ENCODE data around the gene SLC27A4. TPM values are rescaled to one million over a fixed set of nuclear protein-coding genes. Genes with fewer than 3 reads are reported as not detected.

SLC27A4 gene
- total and polyA plus RNA-seq, 2 of the 13 experiments (the other 11 are each of a cell fraction or from before 2014, with no cell fraction given): 10.6 to 18.8 TPM

- TF ChIP-seq ZNF737 (CRISPR knock-in tag; IDR thresholded peaks at IDR 0.05; ENCODE audit: borderline replicate concordance) (no peak), ZNF367 (CRISPR knock-in tag; IDR thresholded peaks at IDR 0.05; ENCODE audit: borderline replicate concordance) (no peak; the same call in 1 of the 2 replicates), AKNA (CRISPR knock-in tag; IDR thresholded peaks at IDR 0.05; ENCODE audit: borderline replicate concordance) (no peak), PHF8 (CRISPR knock-in tag; IDR thresholded peaks at IDR 0.05) (peak; percentile 89), STAG1 (CRISPR knock-in tag; IDR thresholded peaks at IDR 0.05) (0 out of 2 replicates have a peak, but pooled peaks have one; percentile 4), RFX1 (IDR thresholded peaks at IDR 0.05) (peak; percentile 92), HNRNPLL (IDR thresholded peaks at IDR 0.05; ENCODE audit: low read depth, low read length, poor library complexity, severe bottlenecking) (peak; percentile 92), ZFX (CRISPR knock-in tag; IDR thresholded peaks at IDR 0.05; ENCODE audit: low read depth) (peak; percentile 94), CTCF (CRISPR knock-in tag; IDR thresholded peaks at IDR 0.05) (no peak; the same call in 1 of the 2 replicates), ZNF224 (CRISPR knock-in tag; IDR thresholded peaks at IDR 0.05) (no peak), PAX8 (CRISPR knock-in tag; IDR thresholded peaks at IDR 0.05; ENCODE audit: borderline replicate concordance) (no peak; the same call in 1 of the 2 replicates), ARNT (IDR thresholded peaks at IDR 0.05) (no peak), NFYB (CRISPR knock-in tag; IDR thresholded peaks at IDR 0.05) (no peak), KDM3A (CRISPR knock-in tag; IDR thresholded peaks at IDR 0.05; ENCODE audit: low read depth) (no peak), ZNF644 (CRISPR knock-in tag; IDR thresholded peaks at IDR 0.05; ENCODE audit: low read depth) (no peak), ZNF136 (CRISPR knock-in tag; IDR thresholded peaks at IDR 0.05; ENCODE audit: low read depth) (0 out of 2 replicates have a peak, but pooled peaks have one; percentile 60), PHF21A (CRISPR knock-in tag; IDR thresholded peaks at IDR 0.05) (peak; percentile 81), ZNF580 (CRISPR knock-in tag; IDR thresholded peaks at IDR 0.05; ENCODE audit: borderline replicate concordance, low read depth) (peak; percentile 73), TCF7L2 (IDR thresholded peaks at IDR 0.05; ENCODE audit: low read depth, low read length) (no peak), KAT7 (CRISPR knock-in tag; IDR thresholded peaks at IDR 0.05; ENCODE audit: borderline replicate concordance) (peak; percentile 89; the same call in 1 of the 2 replicates)
Measured at GRCh38 chr9:128322404-128323211, 17.7 kb upstream of the SLC27A4 start, which contains the start of the genes COQ4 and TRUB2 (continued).
